HG03571 (cell line): Measurements from ENCODE around the gene URAD.
"Not testable (repeated sequence)": the region's sequence is repeated elsewhere in the genome, so short reads cannot be mapped to it uniquely, and the experiment has no call there.

Experiments
- ATAC-seq: cut with Tn5 transposase; IDR thresholded peaks from one replicate; pipeline ENCODE4 v1.9.1; 2021; ENCODE audit not compliant: unreplicated experiment

The URAD gene

GRCh38 chr13:27988520-27988919 lies at the start of gene URAD:
Gene URAD, minus strand, starts transcription at chr13:27988693. Its CDS starts 56 bp downstream, at chr13:27988637.
- ATAC-seq, result no peak

DNA sequence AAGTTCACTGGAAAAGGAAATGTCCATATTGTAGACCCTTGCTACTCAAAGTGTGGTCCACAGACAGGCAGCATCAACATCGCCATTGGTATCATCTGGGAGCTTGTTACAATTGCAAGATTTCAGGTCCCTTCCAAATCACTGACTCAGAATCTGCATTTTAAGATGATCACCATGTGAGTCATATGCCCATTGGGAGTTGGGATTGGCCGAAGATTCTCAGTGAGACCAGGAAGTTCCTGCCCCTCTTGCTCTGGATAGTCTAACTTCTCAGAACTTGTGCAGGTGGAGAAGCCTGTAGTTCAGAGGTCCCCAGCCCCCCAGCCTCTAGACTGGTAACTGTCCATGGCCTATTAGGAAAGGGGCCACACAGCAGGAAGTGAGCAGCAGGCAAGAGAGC lies 48.9 kb upstream of the URAD start:
- no peak for ATAC-seq

GRCh38 chr13:28035146-28035782 lies 46.8 kb upstream of the URAD start:
- no peak for ATAC-seq

DNA sequence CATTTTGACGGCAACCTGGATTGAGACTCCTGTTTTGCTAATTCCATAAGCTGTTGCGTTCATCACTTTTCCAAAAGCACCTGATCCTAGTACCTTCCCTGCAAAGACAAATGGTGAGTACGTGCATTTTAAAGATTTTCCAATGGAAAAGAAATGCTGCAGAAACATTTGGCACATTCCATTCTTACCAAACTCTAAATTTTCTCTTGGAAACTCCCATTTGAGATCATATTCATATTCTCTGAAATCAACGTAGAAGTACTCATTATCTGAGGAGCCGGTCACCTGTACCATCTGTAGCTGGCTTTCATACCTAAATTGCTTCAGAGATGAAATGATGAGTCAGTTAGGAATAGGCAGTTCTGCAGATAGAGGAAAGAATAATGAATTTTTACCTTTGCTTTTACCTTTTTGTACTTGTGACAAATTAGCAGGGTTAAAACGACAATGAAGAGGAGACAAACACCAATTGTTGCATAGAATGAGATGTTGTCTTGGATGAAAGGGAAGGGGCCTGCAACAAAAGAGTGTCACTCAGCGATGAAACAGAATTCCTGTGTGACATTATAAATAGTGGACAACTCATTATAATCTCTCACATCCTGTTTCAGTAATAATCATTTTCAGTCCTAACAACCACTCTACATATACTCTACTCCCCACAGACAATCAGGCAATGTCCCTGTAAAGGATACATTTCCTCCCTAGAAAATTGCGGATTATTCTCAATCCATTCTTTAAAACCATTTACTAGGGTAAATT lies 45.6 kb upstream of the URAD start:
- ATAC-seq, result no peak

GRCh38 chr13:28032438-28032837 lies 43.9 kb upstream of the URAD start:
- not testable (repeated sequence) for ATAC-seq

DNA sequence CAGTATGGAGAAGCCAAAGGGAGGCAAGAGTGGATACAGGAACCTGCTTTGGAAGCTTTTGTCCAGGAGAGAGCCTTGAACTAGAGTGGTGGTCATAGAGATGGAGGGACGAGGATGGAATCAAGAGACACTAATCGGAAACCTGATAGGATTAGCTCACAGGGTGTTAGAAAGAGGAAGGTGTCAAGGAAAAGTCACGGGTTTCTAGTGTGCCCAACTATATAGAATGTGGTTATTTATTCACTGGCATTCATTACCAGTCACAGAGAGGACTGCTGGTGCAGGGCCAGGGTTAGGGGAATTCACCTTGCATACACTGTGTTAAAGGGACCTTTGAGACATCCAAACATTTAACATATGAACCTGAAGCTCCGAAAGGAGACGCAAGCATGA lies 43.4 kb upstream of the URAD start:
- ATAC-seq, result no peak

DNA sequence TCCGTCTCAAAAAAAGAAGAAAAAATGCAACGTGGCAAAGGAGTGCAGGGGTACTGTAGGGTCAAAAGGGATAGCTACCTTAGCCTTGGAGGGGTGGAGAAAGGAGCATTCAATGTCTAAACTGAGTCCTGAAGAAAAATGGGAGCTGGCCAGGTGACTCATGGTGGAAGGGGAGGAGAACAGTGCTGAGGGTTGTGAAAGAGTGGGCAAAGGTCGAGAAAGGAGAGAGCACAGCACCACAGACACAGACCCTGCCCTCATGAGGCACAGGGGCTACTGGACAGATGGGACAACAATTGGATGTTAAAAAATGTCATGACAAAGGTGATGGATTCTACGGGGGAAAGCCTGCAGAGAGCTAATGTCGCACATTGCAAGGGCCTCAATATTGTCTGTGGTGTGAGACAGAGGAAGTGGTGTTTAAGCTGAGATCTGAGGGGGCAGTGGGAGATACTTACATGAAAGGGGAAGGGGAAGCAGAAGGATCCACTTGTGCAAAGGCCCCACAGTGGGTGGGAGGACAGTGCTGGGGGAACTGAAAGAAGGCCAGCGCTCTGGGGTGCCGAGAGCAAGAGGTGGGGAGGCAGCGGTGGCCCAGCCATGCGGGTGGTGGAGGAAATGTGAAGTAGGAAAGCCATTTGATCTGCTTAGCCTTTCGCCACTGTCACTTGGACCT lies 42.9 kb upstream of the URAD start:
- peak; percentile 46 for ATAC-seq

DNA sequence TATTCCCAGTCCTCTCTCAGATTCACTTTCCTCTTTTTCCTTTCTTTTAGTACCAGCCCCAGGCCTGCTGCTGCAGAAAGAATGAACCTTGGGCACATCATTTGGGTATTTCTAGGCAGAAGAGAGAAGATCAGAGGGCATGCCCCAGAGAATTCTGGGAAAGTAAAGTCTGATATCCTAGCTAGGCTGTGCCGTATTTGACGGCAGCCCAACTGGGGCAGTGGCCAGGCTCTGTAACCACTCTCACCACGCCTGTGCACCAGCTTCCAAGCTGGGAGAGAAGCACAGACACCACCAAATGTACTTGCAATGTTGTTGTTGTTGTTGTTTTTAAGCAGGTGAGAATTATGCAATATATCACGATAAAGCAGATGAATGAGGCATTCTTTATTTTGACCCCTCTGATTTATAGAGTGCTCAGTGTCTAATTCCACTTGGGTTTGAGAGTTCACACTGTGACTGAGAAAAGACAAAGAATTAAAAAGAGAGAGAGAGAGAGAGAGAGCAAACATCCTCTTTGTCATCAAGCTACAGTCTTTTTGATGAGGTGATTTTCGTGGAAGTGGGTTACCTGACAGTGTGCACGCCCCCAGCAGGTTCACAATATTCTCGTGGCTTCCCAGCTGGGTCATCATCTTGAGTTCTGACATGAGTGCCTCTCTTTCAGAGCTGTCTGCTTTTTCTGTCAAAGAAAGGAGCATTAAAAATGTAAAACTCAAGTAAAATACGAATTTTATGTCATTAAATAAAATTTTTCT lies 39.3 kb upstream of the URAD start:
- ATAC-seq, result no peak

DNA sequence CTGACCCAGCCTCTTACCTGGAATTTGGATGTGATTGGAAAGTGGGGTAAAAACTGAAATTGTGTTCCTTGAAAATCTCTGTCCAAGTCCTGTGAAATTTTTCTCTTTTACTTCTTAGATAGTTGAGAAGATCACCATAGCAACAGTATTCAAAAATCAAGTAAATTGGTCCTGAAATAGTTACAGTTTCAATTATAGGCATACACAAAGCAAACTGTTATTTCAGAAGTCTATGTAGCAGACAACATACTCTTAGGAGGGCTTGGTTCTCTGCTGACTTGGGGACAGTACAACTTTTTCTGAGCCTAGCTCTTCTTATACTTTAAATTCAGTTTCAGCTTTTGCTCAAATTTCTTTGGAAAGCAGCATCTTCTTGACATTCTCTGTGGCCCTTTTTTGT lies 38.6 kb upstream of the URAD start:
- no peak for ATAC-seq

- ATAC-seq, result no peak
Observed at GRCh38 chr13:28026508-28026907, 38.0 kb upstream of the URAD start.

- no peak for ATAC-seq
Observed at GRCh38 chr13:28022848-28023518, 34.5 kb upstream of the URAD start.

GRCh38 chr13:28014301-28014700 lies 25.8 kb upstream of the URAD start:
- ATAC-seq, result no peak

- no peak for ATAC-seq
Observed at GRCh38 chr13:28013482-28013881, 25.0 kb upstream of the URAD start.

DNA sequence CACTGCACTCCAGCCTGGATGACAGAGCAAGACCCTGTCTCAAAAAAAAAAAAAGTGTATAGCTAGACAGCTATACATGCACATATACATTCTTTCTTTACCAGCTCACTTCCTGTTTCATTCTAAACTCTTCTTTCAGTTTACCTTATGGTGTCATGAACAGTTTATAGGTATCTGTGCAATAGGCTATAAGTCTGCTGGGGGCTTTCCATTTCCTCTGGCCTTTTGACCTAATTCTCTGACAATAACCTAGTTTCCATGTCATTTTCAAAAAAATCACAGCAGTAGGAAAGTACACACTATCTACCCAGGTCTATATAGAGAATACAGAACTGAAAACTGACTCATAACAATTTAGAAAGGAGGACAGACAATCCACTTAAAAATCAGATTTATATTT lies 24.4 kb upstream of the URAD start:
- peak; percentile 82 for ATAC-seq

- no peak for ATAC-seq
Observed at GRCh38 chr13:28012383-28012782, 23.9 kb upstream of the URAD start.

GRCh38 chr13:28010046-28010445 lies 21.6 kb upstream of the URAD start:
- ATAC-seq, result no peak

DNA sequence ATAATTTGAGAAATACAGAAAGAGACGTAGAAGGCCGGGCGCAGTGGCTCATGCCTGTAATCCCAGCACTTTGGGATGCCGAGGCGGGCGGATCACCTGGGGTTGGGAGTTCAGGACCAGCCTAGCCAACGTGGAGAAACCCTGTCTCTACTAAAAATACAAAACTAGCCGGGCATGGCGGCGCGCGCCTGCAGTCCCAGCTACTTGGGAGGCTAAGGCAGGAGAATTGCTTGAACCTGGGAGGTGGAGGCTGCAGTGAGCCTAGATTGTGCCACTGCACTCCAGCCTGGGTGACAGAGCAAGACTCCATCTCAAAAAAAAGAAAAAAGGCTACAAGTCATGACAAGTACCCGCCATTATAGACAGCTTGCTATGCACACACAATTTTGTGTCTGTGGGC lies 16.5 kb upstream of the URAD start:
- not testable (repeated sequence) for ATAC-seq

GRCh38 chr13:28002886-28003698 lies 14.6 kb upstream of the URAD start:
- no peak for ATAC-seq

DNA sequence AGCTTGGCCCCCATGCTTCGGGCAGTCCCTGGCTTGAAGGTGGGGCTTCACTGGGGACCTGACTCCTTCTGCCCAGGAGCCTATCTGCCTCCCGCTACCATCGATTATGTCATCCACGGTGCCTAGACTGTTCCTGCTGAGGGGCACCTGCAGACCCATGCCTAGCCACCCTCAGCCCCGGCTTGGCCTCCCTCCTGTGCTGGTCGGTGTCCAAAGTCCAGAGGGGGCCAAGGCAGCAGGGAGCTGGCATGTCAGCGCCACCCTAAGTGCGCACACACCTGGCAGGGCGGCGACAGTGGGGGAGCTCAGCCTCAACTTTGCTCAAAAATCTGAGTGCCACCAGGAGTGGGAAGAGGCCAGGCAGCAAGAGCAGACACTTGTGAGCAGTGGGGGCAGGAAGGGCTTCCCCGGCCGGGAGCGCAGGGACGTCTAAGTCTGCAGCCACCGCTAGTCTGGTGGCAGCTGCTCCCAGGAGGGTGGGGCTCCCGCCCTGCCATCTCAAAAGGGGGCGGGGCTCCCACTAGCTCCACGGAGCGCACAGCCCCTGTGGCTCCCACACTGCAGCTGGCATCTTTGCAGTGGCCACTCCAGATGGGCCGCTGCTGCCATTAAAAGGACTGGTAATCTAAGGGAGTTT lies 13.5 kb upstream of the URAD start:
- ATAC-seq, result no peak

GRCh38 chr13:28001049-28001448 lies 12.6 kb upstream of the URAD start:
- no peak for ATAC-seq
